Stimulated activated effector memory CD8-positive, alpha-beta T cell treated with anti-CD3 and anti-CD28 coated beads, Interleukin-12 subunit alpha, Interleukin-12 subunit beta, amount 100 ng/mL, for 72 hours (primary cell): ENCODE measurements around the gene SHC1.

ENCODE experiments used
- ATAC-seq: fragments of 150-1000 bp; cut with Tn5 transposase; 2 replicates; pipeline ENCODE4 v1.10.0; 2021
- DNase-seq, 2 donors: peaks; one replicate each; pipeline ENCODE4 v3.0.0; 2021 to 2022; ENCODE audit warnings: low spot score in 2 of 2
- H3K27ac Mint-ChIP-seq: one replicate; pipeline ENCODE4 v1.8.0; 2022; ENCODE audit warnings: mild to moderate bottlenecking, mixed read lengths
- H3K36me3 Mint-ChIP-seq: one replicate; pipeline ENCODE4 v1.8.0; 2022; ENCODE audit warnings: mild to moderate bottlenecking, mixed read lengths
- H3K4me1 Mint-ChIP-seq: one replicate; pipeline ENCODE4 v1.8.0; 2022; ENCODE audit warnings: mixed read lengths
- H3K4me3 Mint-ChIP-seq: one replicate; pipeline ENCODE4 v1.8.0; 2022; ENCODE audit warnings: mild to moderate bottlenecking, mixed read lengths
- H3K9me3 Mint-ChIP-seq: one replicate; pipeline ENCODE4 v1.8.0; 2022; ENCODE audit warnings: mixed read lengths

SHC1 gene

GRCh38 chr1:154974102-154974807 lies 3.7 kb upstream of the SHC1 start, which contains the start of gene CKS1B:
Gene CKS1B, plus strand, starts transcription at chr1:154974681. Its CDS starts 65 bp downstream, at chr1:154974746.
- H3K36me3 Mint-ChIP-seq: peaks cover 29% of the 10 kb centered on the region
- H3K9me3 Mint-ChIP-seq: no peaks in the 10 kb centered on the region
- DNase-seq (peak; percentile 85 to 97), ATAC-seq (peak; percentile 90)
- H3K27ac Mint-ChIP-seq: no peak within 1 kb of the TSS
- H3K4me1 Mint-ChIP-seq: peaks cover 39% of the 10 kb centered on the region
- H3K4me3 Mint-ChIP-seq: no peak within 1 kb of the TSS

GRCh38 chr1:154973344-154974101 lies 3.0 kb upstream of the SHC1 start:
- Mint-ChIP-seq H3K9me3 (no peaks in the 10 kb centered on the region), H3K27ac (no peak overlapping the region), H3K4me3 (no peak overlapping the region), H3K4me1 (peaks cover 46% of the 10 kb centered on the region), H3K36me3 (peaks cover 29% of the 10 kb centered on the region)
- DNase-seq: peak; percentile 86 to 98
- peak; percentile 40 for ATAC-seq

GRCh38 chr1:154972517-154973343 lies 2.2 kb upstream of the SHC1 start:
- ATAC-seq: no peak
- no peak for DNase-seq
- Mint-ChIP-seq H3K27ac (no peak overlapping the region), H3K36me3 (peaks cover 29% of the 10 kb centered on the region), H3K4me3 (no peak overlapping the region), H3K4me1 (peaks cover 51% of the 10 kb centered on the region), H3K9me3 (no peaks in the 10 kb centered on the region)

DNA sequence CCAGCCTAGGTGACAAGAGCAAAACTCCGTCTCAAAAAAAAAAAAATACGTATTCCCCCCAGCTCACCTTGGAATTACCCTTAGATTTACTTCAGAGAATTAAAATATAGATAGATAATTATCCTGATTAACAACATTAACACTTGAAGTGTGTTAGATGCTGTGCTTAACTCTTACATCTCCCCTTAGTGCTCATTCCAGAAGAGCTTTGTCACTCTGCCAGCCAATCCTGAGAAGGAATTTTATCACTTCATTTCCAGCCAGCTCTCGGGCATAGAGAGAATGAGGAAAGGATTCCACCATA lies 1.6 kb upstream of the SHC1 start:
- H3K9me3 Mint-ChIP-seq: no peaks in the 10 kb centered on the region
- H3K4me3 Mint-ChIP-seq: no peak overlapping the region

GRCh38 chr1:154971341-154971998 lies 923 bp upstream of the SHC1 start:
- DNase-seq: peak in 1 of 2 donors; percentile 50
- H3K4me3 Mint-ChIP-seq: peak overlapping the region; percentile 43
- peaks cover 39% of the 10 kb centered on the region for H3K36me3 Mint-ChIP-seq
- no peaks in the 10 kb centered on the region for H3K9me3 Mint-ChIP-seq
- peaks cover 51% of the 10 kb centered on the region for H3K4me1 Mint-ChIP-seq
- peak overlapping the region; percentile 93 for H3K27ac Mint-ChIP-seq
- ATAC-seq: no peak

More for the DNA sequence above, 1.6 kb upstream of the SHC1 start:
- Mint-ChIP-seq H3K27ac (no peak overlapping the region), H3K4me1 (peaks cover 51% of the 10 kb centered on the region), H3K36me3 (peaks cover 32% of the 10 kb centered on the region)
- no peak for DNase-seq
- ATAC-seq: no peak

DNA sequence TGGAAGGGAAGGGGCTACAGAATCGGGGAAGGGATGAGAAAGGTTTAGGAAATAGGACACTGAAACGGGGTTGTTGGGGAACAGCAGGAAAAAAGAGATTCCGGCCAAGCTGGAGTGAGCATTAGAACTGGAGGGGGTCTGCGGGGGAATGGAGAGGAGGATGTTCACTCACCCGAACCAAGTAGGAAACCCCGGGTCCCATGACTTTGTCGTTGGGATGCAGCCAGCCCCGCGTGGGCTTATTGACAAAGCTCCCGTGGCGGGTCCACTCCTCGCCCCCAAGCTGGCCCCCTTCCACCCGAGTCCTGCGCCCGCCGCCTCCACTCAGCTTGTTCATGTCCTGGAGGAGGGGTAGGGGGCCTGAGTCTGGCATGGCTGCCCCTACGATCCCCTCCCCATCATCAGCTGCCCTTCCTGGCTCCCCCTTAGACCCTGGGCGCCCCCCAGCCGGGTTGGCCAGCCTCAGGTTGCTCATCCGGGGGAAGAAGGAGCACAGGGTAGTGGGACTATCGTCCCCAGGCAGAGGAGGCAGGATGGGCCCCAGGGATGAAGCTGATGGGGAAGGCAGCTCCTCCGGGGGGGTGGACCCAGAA lies 591 bp downstream of the SHC1 start:
- peaks cover 54% of the 10 kb centered on the region for H3K36me3 Mint-ChIP-seq
- no peak for ATAC-seq
- H3K9me3 Mint-ChIP-seq: no peaks in the 10 kb centered on the region
- H3K4me1 Mint-ChIP-seq: peaks cover 59% of the 10 kb centered on the region
- H3K4me3 Mint-ChIP-seq: no peak overlapping the region
- peak overlapping the region; percentile 93 for H3K27ac Mint-ChIP-seq
- DNase-seq: no peak

- ATAC-seq (no peak), DNase-seq (no peak)
- Mint-ChIP-seq H3K9me3 (no peaks in the 10 kb centered on the region), H3K4me1 (peaks cover 59% of the 10 kb centered on the region), H3K4me3 (no peak overlapping the region), H3K27ac (peak overlapping the region; percentile 93), H3K36me3 (peaks cover 59% of the 10 kb centered on the region)
Observed at GRCh38 chr1:154969246-154969645, 1.3 kb downstream of the SHC1 start.

GRCh38 chr1:154968731-154969130 lies 1.8 kb downstream of the SHC1 start:
- no peaks in the 10 kb centered on the region for H3K9me3 Mint-ChIP-seq
- H3K4me3 Mint-ChIP-seq: no peak overlapping the region
- ATAC-seq (no peak), DNase-seq (no peak)
- peaks cover 64% of the 10 kb centered on the region for H3K4me1 Mint-ChIP-seq
- peak overlapping the region; percentile 93 for H3K27ac Mint-ChIP-seq
- H3K36me3 Mint-ChIP-seq: peaks cover 62% of the 10 kb centered on the region

DNA sequence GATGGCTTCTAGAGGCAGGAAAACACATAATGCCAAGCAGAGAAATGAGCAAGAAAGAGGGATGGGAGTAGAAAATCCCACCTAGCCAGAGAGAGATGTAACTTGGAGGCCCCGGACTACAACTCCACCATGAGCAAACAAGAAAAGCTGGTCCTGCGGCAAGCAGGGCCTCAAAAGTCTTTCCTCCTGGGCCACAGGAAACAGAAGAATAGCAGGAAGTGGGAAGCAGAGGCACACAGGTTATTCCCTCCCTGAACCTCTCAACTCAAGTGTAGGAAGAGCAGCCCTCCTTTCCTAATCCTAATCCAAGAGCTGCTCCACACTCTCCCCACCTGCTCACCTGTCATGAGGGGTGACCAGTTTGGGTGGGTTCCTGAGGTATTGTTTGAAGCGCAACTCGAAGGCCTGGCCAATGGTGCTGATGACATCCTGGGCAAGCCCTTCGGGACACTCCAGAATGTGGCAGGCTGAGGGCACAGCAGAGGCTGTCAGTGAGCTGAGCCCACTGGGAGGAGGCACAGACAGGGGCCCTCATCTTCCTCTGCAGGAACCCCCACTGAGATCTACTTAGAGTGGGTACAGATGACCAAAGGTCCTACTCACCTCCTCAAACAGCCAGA lies 3.1 kb downstream of the SHC1 start:
- Mint-ChIP-seq H3K4me3 (no peak overlapping the region), H3K9me3 (no peaks in the 10 kb centered on the region), H3K36me3 (peaks cover 75% of the 10 kb centered on the region), H3K4me1 (peaks cover 69% of the 10 kb centered on the region), H3K27ac (peak overlapping the region; percentile 93)
- no peak for DNase-seq
- no peak for ATAC-seq

GRCh38 chr1:154966111-154966510 lies 4.4 kb downstream of the SHC1 start:
- Mint-ChIP-seq H3K36me3 (peaks cover 81% of the 10 kb centered on the region), H3K4me1 (peaks cover 60% of the 10 kb centered on the region), H3K4me3 (no peak overlapping the region), H3K9me3 (no peaks in the 10 kb centered on the region), H3K27ac (peak overlapping the region; percentile 52)
- DNase-seq (no peak), ATAC-seq (no peak)

DNA sequence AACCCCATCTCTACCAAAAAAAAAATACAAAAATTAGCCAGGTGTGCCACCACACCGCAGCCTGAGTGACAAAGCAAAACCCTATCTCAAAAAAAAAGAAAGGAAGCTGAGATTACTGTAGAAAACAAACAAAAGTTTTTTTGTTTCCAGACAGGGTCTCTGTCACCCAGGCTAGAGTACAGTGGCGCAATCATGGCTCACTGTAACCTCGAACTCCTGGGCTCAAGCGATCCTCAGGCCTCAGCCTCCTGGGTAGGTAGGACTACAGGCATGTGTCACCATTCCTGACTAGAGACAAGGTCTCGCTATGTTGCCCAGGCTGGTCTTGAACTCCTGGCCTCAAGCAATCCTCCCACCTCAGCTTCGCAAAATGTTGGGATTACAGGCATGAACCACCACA lies 6.2 kb downstream of the SHC1 start:
- no peak for ATAC-seq
- Mint-ChIP-seq H3K36me3 (peaks cover 82% of the 10 kb centered on the region), H3K27ac (peak overlapping the region; percentile 30), H3K4me1 (peaks cover 66% of the 10 kb centered on the region), H3K9me3 (no peaks in the 10 kb centered on the region), H3K4me3 (no peak overlapping the region)
- DNase-seq: no peak

DNA sequence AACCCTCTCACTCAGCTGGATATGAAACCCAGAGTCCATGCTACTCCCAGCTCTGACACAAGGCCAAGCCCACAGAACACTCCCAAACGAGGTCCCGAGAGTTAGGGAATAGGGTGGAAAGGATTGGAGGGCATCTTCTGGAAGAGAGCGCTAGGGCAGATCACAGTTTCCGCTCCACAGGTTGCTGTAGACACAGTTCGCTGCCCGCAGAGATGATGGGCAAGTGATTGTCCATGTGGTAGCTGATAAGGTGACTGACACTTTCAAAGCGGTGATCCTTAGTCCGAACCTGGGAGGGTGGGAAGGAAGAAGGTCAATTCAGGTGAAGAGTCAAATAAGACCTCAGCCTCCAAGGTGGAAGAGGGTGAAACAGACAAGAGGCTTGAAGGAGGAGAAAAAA lies 6.9 kb downstream of the SHC1 start:
- peaks cover 81% of the 10 kb centered on the region for H3K36me3 Mint-ChIP-seq
- ATAC-seq (no peak), DNase-seq (no peak)
- peak overlapping the region; percentile 30 for H3K27ac Mint-ChIP-seq
- H3K4me3 Mint-ChIP-seq: no peak overlapping the region
- H3K9me3 Mint-ChIP-seq: no peaks in the 10 kb centered on the region
- peaks cover 60% of the 10 kb centered on the region for H3K4me1 Mint-ChIP-seq

DNA sequence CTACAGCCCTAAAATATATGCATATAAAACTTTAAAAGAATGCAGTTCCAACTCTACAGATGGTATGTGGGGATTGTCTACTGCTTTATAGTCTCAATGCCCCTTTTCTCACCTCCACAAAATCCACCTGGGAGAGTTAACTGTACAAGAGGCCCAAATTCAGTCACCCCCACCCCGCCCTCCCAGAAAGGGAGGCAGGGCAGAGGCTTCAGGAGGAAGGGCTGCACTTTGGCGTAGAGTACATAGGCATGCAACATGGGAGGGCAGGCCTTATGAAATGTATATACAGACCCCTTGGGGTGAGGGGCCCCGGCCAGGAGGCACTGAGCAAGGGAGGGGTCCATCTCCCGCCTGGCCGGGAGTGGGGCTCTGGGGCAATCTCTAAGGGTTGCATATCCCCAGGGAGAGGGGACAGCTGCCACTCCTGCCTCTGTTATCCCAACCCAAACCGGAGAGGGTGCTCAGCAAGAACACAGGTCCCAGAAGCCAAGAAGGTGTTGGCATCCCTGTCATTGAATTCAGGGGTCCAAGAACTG lies 7.7 kb downstream of the SHC1 start:
- H3K36me3 Mint-ChIP-seq: peaks cover 81% of the 10 kb centered on the region
- no peak for ATAC-seq
- H3K27ac Mint-ChIP-seq: peak overlapping the region; percentile 81
- peaks cover 52% of the 10 kb centered on the region for H3K4me1 Mint-ChIP-seq
- H3K9me3 Mint-ChIP-seq: no peaks in the 10 kb centered on the region
- DNase-seq: no peak
- peak overlapping the region; percentile 80 for H3K4me3 Mint-ChIP-seq

- H3K27ac Mint-ChIP-seq: peak overlapping the region; percentile 81
- DNase-seq (no peak), ATAC-seq (peak; percentile 20)
- H3K36me3 Mint-ChIP-seq: peaks cover 81% of the 10 kb centered on the region
- H3K4me1 Mint-ChIP-seq: peaks cover 47% of the 10 kb centered on the region
- no peaks in the 10 kb centered on the region for H3K9me3 Mint-ChIP-seq
- peak overlapping the region; percentile 80 for H3K4me3 Mint-ChIP-seq
Observed at GRCh38 chr1:154962156-154962749, 8.3 kb downstream of the SHC1 start.
